ENCODE results near the gene BIK. TPM values are rescaled to one million over a fixed set of nuclear protein-coding genes. Genes with fewer than 3 reads are reported as not detected.

Gene BIK
- total RNA-seq, 1 donor from 2014 or later, result 3.6 TPM

DNA sequence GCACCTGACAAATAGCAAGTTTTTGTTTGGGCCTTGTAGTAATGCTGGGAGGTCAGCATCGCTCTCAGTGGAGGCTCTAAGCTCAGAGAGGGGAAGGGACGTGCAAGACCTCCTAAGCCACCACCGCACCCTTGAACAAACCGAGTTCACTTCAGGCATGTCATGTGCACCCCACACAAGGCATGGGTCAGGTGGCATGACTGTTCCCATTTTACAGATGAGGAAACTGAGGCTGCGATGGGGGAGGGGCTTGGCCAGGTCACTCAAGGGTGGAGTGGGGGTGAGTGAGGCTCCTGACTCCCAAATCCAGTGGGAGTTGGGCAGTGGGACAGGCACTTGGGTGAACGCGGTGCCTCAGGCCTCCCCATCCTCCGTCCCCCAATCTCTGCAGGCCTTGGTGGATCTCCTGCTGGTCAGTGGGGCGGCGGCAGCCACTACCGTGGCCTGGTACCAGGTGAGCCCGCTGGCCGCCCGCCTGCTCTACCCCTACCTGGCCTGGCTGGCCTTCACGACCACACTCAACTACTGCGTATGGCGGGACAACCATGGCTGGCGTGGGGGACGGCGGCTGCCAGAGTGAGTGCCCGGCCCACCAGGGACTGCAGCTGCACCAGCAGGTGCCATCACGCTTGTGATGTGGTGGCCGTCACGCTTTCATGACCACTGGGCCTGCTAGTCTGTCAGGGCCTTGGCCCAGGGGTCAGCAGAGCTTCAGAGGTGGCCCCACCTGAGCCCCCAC is 52.0 kb downstream of the BIK start:
- DNase-seq, result no peak

DNA sequence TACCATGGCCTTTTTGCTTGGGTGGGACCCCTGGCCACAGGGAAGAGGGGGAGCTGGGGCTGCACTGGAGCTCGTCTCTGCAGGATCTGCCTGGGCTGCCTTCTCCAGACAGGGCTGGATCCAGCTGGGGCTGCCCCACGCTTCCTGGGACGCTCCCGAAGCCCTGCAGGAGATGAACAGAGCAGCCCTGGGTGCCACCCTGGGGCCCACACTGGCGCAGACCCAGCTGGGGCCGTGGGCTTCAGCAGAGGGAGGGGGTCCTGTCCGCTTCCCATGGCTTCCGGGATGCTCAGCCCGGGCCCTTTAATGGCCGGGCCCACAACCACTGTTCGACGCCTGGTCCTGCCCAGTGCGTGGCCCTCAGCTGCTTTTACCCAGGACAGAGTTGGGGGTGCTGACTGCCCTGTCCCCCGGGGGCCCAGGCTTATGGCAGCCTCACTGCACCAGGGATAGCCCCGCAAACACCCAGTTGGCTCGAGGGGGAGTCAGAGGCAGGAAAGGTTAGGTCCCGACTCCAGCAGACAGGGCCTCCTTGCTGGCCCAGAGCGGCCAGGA is 52.8 kb downstream of the BIK start:
- no peak for DNase-seq

DNA sequence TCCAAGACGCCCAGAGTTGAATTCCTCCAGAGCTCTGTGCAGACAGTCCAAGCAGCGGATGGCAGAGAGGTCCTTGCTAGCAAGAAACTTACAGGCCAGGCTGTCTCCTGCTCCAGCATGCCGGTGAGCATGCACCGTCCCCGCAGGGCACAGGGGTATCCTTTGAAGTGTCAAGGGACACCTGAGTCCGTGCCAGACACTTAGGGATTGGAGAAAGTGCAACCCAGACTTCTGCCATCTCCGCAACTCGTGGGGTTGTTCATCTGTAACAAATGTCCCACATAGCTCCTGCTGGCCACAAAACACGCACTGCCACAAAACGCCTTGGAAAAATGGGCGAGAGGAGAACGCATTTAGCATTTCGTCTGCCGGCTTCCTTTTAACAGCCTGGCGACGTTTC is 54.1 kb downstream of the BIK start:
- no peak for DNase-seq

DNA sequence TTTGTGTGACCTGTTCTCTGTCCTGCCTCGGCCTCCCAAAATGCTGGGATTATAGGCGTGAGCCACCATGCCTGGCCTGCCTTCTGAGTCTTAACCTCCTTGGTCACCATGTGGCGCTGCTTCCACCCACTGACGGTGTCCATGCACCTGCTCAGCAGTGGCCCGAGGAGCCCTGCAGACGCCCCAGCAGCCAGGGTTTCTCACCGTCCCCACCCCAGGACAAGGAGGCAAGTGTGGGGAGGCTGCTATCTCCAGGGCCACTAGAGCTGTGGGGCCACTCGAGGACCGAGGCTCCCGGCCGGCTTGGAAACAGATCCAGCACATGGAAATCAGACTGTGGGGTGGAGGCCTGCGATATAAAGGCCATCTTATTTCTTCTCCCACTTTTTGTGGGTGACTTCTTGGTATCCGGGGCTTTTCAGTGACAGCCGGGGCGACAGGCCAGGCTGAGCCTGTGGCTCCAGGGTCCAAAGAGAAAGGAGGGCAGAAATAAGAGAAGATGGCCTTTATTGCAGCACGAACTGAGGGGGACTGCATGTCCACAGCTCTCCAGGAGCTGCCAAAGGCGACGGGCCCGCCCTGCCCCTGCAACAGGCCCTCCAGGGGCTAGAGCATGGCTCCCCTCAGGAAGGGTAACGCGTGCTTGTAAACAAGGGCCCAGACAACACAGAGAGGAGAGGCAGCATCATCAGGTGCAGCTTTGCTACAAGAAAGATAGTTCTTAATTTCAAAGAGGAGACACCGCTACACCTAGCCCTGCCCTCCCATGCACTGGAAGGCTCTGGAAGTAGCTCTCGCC is 55.8 kb downstream of the BIK start:
- no peak for DNase-seq

DNA sequence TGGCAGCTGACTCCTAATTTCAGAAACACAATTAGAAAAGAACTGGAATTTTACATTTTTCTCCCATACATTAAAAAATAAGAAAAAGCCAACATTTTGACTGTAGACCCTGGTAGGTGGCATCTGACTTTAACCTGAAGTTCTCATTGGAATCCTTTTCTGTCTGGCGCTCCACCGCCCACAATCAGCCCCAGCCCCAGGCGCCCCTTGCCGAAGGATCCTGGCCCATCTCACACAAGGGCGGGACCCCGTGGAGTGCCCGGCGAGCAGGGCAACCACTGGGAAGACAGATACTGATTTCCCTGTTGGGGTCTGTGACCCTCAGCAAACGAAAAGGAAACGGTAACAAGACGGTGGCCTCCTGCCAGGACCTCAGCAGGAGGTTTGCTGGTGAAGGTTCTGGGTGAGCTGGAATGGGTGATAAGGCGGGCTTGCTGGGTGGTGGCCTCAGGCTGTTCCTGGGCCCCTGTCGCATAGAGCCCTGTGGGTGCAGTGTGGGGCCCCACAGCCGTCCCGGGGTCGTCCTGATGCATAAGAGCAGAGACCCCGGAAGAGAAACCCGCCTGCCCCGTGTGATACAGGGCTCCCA is 56.5 kb downstream of the BIK start:
- no peak for DNase-seq

DNA sequence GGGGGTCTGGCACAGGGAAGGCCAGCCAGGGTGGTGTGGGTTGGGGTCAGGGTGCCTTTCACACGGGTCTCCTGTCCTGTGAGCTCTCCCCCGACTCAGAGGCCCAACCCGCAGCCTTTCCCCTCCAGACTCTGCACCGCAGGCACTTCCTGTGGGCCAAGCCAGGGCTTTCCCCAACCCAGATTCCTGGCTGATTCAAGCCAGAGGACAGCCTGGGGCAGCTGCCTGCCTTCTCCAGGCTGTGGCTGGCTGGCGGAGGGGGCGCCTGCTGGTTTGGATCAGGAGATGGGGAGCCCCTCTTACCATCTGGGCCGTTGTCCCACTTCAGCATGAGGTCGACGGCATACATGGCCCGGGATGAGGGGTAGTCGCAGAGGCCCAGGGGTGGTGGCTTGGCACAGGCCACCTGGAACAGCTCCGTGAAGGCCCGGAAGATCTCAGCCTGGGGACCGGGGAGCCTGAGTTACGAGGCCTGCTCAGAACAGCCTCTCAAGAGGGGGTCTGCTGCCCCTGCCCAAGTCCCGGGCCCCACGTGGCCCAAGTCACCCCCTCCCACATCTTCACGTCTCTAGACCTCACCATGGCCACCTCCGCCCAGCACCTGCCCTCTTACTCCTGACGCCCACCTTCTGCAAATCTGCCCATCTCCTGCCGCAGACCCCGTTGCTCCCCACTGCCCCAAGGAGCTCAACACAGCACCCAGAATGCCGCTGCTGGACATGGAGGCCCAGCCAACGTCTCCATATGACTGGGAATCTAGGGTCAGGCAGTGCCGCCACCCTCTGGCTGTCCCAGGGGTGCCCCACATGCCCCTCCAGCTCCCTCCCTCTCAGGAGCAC is 58.1 kb downstream of the BIK start:
- DNase-seq, result no peak

DNA sequence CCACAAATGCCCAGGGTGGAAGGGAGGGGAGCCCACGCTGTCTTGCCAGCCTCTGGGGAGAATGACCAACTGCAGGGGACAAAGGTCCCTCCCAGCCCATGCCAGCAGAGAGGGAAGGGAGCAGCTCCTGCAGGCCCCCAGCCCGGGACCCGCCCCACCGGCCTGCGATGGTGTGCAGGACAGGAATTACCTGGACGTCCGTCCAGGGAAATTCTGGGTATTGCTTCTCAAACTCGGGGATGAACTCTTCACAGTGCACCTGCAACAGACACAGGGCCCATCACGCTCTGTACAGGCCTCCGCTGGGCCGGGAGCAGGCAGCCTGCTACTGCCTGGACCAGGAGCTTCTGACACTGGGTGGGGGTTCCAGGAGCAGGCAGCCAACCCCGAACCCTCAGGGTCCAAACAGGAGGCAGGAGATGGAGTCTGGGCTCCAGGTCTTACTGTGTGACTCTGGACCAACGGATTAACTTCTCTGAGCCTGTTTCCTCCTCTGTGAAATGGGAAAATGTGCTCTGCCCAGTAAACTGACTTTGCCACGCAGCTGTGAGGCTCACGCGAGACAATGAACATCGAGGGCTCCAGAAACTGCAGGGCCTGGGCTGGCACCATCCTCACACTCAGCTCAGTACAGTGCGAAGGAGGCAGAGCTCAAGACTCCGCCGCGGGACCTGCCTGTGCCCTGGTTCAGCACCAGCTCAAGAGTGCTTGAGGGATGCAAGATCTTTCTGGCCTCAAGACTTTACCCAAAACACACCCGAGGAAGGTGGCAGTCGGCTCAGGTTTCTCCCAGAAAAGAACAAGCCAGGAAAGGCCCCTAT is 59.0 kb downstream of the BIK start:
- no peak for DNase-seq

DNA sequence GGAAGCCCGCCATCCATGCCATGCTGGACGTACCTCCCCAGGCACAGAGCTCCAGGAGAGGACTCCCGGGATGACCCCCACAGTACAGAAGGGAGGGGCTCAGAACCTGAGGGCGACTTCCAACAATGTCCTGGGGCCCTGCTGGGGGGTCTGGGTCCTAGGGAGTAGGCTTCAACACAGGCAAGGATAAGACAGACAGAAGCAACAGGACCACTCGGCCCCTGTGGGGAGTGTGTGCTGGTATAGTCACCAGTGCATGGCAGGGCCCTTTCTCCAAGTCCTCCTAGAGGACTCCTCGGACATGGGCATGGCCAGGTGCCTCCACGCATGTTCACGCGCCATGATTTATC is 59.6 kb downstream of the BIK start:
- DNase-seq, result no peak

DNA sequence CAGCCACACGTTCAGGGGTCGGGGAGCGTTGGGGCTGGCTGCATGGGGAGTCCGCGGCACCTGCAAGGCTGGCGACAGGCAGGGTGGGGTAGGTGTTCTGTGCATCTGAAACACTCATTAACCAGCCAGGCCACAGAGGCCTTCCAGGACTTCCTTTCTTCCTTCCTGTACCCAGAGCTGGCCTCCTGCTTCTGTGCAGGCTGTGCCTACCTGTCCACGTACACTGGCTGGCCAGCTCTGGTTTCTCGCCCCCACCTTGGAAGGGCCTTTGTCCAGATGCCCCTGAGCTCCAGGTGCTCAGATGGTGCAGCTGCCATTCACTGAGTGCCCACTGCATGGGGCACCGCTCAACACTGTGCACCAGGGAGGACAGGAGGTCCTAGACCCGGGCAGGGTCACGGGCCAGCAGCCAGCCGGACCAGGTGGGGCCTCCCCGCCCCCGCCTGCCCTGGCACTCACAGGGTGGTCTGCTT is 60.5 kb downstream of the BIK start:
- DNase-seq, result no peak

DNA sequence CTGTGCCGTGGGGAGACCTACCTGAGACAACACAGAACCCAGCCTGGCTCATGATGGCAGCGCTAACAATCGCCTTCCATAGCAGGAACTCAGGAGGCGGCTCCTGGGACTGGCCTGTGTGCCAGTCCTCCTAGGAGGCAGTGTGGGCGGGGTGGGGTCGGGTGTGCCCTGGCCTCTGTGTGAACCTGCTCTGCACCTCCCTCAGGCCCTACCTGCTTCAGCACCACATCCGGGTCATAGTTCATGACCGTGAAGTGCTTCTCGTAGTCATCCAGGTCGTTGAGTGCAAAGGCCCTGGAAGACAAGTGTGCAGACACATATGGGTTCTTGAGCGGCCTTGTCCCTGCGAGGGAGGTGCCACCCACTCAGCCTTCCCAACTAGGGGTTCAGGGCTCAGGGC is 61.1 kb downstream of the BIK start:
- DNase-seq, result no peak

DNA sequence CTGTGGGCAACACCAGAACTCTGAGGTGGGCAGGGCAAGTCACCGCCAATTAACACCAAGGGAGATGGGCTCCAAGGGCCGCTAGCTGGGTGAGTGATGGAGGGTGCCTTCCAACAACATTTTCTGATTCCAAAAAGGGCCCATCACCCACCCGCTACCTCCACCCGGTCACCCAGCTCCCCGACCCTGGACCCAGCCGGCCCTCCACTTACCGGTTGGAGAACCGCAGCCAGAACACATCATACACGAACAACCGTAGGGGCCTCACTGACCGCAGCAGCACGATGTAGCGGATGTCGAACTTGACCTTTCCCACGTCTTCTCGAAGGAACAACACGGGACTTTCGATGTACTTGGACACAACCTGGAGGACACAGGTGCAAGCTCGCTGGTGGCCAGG is 61.6 kb downstream of the BIK start:
- DNase-seq, result no peak

DNA sequence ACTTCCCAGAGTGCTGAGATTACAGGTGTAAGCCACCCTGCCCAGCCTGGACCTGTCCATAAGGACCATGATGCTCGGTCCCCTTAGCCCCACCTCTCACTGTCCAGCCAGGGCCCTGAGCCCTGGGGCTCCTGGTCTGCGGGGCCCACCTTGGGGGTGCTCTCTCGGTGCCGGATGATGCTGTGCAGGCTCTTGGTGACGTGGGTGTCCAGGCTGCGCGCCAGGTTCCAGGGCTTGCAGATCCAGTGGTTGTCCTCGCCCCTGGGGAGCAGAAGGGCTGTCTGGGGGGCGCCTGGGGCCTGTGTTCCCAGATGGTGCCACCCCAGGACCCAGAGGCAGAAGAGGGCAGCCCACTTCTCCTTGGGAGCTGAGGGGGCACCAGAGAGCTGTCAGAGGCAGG is 63.0 kb downstream of the BIK start:
- no peak for DNase-seq

DNA sequence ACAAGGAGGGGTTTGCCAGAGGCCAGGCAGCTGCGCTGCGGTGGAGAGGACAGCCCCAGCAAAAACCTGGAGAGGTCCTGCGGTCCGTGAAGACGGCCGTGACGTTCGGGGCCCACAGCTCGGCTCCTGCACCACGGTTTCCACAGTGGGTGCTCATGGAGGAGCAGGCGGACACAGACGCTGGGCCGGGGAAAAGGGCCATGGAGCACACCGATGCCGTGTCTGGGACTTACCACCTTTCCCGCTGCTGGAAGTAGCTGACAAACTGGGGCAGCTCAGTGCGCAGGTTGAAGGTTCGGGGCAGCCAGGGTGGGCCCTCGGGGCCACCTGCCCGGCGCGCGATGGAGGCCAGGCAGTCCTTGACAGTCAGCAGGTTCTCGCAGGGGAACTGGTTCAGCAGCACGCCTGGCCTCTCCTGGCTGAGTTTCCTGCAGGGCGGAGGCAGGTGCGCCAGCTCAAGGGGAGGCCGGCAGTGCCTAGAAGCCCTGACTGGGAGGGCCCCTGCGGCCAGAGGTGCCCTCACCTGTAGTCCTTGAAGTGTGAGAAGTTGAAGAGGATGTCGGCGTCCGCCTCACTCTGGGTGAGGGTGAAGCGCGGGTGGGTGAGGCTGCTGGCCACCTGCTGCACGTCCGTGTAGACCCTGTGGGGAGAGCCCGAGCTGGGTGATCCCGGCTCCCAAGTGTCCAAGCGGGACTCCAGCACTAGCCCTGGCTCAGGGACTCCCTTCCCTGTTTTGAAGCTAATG is 63.6 kb downstream of the BIK start:
- DNase-seq, result no peak

DNA sequence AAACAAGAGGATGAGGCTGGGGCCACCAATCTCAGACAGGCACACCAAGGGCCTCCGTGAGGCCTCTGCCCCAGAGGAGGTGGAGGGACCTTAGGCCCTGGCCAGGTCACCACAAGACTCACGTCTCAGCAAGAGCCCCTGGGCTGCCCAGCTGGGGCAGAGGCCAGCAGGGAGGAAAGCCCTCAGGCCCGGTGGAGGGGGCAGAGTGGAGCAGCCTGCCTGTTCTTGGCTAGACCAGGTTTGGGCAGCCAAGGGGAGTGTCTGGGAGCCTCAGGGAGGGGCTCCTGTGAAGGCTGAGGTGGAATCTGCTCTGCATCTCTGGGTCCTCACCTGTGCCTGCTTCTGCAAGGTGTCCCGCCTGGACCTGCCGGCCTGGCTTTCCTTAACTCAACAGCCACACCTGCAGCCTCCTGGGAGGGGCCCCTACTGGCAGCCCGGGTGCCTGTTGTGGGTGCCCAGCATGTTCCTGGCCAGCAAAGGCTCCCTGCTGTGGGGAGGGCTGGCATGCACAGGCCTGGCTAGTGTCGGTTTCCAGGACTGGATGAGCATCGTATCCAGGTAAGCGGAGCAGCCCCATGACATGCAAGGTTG is 64.5 kb downstream of the BIK start:
- no peak for DNase-seq

DNA sequence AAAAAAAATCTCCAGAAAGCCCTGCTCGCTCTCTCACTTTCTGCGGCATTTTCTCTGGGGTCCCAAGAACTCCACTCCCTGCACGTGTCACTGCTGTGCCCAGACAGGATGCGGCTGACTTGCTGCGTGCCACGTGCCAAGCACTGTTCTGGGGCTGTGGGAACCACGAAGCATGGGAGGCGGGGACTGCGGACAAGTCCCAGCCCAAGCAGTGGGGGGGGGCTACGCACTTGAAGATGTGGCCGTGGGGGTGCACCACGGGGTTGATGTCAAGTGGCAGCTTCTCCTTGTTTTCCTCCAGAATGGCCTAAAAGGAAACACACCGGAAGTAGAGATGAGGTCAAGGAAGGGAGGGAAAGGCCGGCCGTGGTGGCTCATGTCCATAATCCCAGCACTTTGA is 65.5 kb downstream of the BIK start:
- DNase-seq, result no peak

DNA sequence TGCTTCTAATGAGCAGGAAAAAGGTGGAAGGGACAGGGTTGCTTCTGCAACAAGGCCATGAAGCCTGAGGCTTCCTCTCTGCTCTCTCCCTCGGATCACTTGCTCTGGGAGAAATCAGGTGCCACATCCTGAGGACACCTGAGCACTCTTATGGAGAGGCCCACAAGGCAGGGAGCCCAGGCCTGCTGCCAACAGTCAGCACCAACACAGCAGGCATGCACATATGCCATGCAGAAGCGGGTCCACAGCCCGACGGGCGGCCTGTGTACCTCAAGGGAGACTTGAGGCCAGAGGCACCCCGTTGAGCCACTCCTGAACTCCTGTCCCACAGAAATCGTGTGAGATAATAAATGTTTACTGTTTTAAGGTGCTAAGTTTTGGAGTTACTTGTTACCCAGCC is 66.9 kb downstream of the BIK start:
- no peak for DNase-seq

Data from skin of body (tissue), 2 donors.